GM19395 (cell line): Measurements from ENCODE around the gene KCNJ15.

Experiments
- ATAC-seq: cut with Tn5 transposase; IDR thresholded peaks from one replicate; pipeline ENCODE4 v1.9.1; 2021; ENCODE audit warnings: mild to moderate bottlenecking, moderate library complexity; ENCODE audit not compliant: unreplicated experiment

KCNJ15 gene

GRCh38 chr21:38295997-38296764, 39.4 kb downstream of the KCNJ15 start:
- ATAC-seq, result no peak

GRCh38 chr21:38297194-38297631, 40.4 kb downstream of the KCNJ15 start:
- ATAC-seq, result no peak

- ATAC-seq, result no peak
Observed at GRCh38 chr21:38297871-38298270, 41.1 kb downstream of the KCNJ15 start.

GRCh38 chr21:38298832-38299231, 42.0 kb downstream of the KCNJ15 start:
- ATAC-seq, result no peak

GRCh38 chr21:38299671-38300070, 42.9 kb downstream of the KCNJ15 start:
- no peak for ATAC-seq

GRCh38 chr21:38300141-38300578, 43.4 kb downstream of the KCNJ15 start:
- no peak for ATAC-seq

GRCh38 chr21:38301321-38302214, 44.8 kb downstream of the KCNJ15 start:
- ATAC-seq, result no peak

GRCh38 chr21:38303300-38303699, 46.5 kb downstream of the KCNJ15 start:
- no peak for ATAC-seq

- no peak for ATAC-seq
Observed at GRCh38 chr21:38306433-38307141, 49.8 kb downstream of the KCNJ15 start.

GRCh38 chr21:38307771-38308531, 51.2 kb downstream of the KCNJ15 start:
- no peak for ATAC-seq

GRCh38 chr21:38308532-38309119, 51.8 kb downstream of the KCNJ15 start:
- no peak for ATAC-seq

GRCh38 chr21:38310646-38311485, 54.1 kb downstream of the KCNJ15 start:
- no peak for ATAC-seq

GRCh38 chr21:38311765-38312164, 55.0 kb downstream of the KCNJ15 start:
- ATAC-seq, result no peak

- ATAC-seq, result no peak
Observed at GRCh38 chr21:38312822-38313221, 56.0 kb downstream of the KCNJ15 start.

GRCh38 chr21:38314558-38314957, 57.8 kb downstream of the KCNJ15 start:
- ATAC-seq, result no peak

GRCh38 chr21:38315122-38315521, 58.3 kb downstream of the KCNJ15 start:
- no peak for ATAC-seq

GRCh38 chr21:38319781-38320180, 63.0 kb downstream of the KCNJ15 start:
- no peak for ATAC-seq

- ATAC-seq, result no peak
Observed at GRCh38 chr21:38321568-38321967, 64.8 kb downstream of the KCNJ15 start.

GRCh38 chr21:38322311-38322950, 65.6 kb downstream of the KCNJ15 start:
- no peak for ATAC-seq
